Skin of body (tissue), 2 donors: ENCODE data around the gene MYH9. TPM values are rescaled to one million over a fixed set of nuclear protein-coding genes. Genes with fewer than 3 reads are reported as not detected.
"Not testable (repeated sequence)": the region's sequence is repeated elsewhere in the genome, so short reads cannot be mapped to it uniquely, and the experiment has no call there.

Source experiments
- DNase-seq: peaks from one replicate; lab custom pipeline; 2025; lab: John Stamatoyannopoulos, UW
- total RNA-seq: library from RNA; depleted of rRNA; stranded (reverse); fragments of >200 nt; gene quantifications from one replicate; pipeline ENCODE4 v1.2.3, GENCODE V29; 2014

The MYH9 gene
- total RNA-seq, 1 donor from 2014 or later, result 219 TPM

GRCh38 chr22:36253523-36254490 is 134.0 kb downstream of the MYH9 start:
- no peak for DNase-seq

- DNase-seq, result no peak
These were observed 134.8 kb downstream of the MYH9 start, which contains the start of gene APOL1 for GRCh38 chr22:36252754-36253522. Gene APOL1 (plus strand): TSS chr22:36253133. CDS start chr22:36254956, 1,823 bp downstream.

GRCh38 chr22:36251979-36252608 is 135.7 kb downstream of the MYH9 start:
- DNase-seq, result not testable (repeated sequence)

GRCh38 chr22:36250292-36250960 is 137.3 kb downstream of the MYH9 start:
- DNase-seq, result not testable (repeated sequence)

- DNase-seq, result no peak
These were observed 138.6 kb downstream of the MYH9 start for GRCh38 chr22:36249160-36249559.

GRCh38 chr22:36247955-36248354 is 139.8 kb downstream of the MYH9 start:
- DNase-seq, result no peak

- DNase-seq, result no peak
These were observed 141.0 kb downstream of the MYH9 start for GRCh38 chr22:36246718-36247117.

- DNase-seq, result no peak
These were observed 141.9 kb downstream of the MYH9 start for GRCh38 chr22:36245805-36246356.

GRCh38 chr22:36244522-36245391 is 143.0 kb downstream of the MYH9 start:
- DNase-seq, result no peak

- DNase-seq, result no peak
These were observed 143.8 kb downstream of the MYH9 start for GRCh38 chr22:36243986-36244385.

- peak; percentile 95 for DNase-seq
These were observed 148.2 kb downstream of the MYH9 start, which contains the start of gene APOL2 for GRCh38 chr22:36239401-36240171. Gene APOL2 (minus strand): TSS chr22:36239527. CDS start chr22:36233162, 6,365 bp downstream.

- no peak for DNase-seq
These were observed 148.7 kb downstream of the MYH9 start for GRCh38 chr22:36239150-36239400.

- no peak for DNase-seq
These were observed 149.2 kb downstream of the MYH9 start for GRCh38 chr22:36238373-36239149.

GRCh38 chr22:36237462-36238372 is 150.1 kb downstream of the MYH9 start:
- no peak for DNase-seq

GRCh38 chr22:36236388-36237319 is 151.1 kb downstream of the MYH9 start:
- no peak for DNase-seq

- DNase-seq, result no peak
These were observed 152.2 kb downstream of the MYH9 start for GRCh38 chr22:36235585-36235984.
